ENCODE results near the gene PIM2. TPM values are rescaled to one million over a fixed set of nuclear protein-coding genes. Genes with fewer than 3 reads are reported as not detected.

Gene PIM2
- total and polyA plus RNA-seq, 2 of the 13 experiments (the other 11 are each of a cell fraction or from before 2014, with no cell fraction given) = 14.4 to 15.8 TPM

DNA sequence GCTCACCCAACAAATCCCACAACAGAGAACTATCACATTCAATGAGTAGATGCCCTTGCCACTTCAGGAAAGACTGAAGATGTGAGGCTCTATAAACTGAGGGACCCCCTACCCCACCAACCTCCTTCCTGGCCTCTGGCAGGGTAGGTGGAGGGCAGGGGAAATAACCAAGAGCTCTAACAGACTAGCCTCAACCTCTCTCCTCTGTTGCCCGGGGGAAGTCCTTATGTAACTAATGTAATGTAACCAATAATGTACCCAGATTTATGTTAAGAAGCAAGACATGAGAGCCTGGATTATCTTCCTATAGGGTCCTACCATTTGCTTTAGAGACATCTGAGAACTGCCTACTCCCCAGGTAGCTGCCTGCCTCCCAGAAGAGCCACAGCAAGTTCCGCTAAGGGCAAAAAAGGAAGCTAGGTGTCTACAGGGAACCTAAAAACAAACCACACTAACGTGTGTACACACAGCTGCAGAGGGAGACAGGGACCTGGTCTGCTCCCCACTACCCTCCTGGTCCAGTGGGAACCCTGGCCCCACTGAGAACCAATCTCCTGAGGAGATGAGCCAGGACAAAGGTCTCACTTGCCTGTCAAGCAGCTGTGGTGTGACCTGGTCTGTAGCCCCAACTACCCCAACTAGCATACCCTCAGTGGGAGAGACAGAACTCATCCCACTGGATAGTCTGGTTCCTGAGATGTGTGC, 20.9 kb upstream of the PIM2 start:
- no peaks in the 10 kb centered on the region for H3K27me3 ChIP-seq (ENCODE audit: control insufficient read depth in 1 of 2, insufficient read depth in 2 of 2, low read length in 2 of 2)
- peaks cover 26% of the 10 kb centered on the region for H3K79me2 ChIP-seq (ENCODE audit: insufficient read depth, low read length)
- H3K4me2 ChIP-seq (ENCODE audit: low read depth, low read length) = no peak overlapping the region
- ChIA-PET POLR2A (no interaction called here), CTCF (ENCODE audit: low intra/inter-chr PET ratio, low total read pairs) (no interaction called here)
- no peak overlapping the region for H3K27ac ChIP-seq (ENCODE audit: extremely low read length, insufficient read depth, low read length)
- WGBS (ENCODE audit: low lambda C conversion rate) = no CpG with 5 or more reads among the region's 3 CpGs
- intact Hi-C loops (cut with micrococcal nuclease; ENCODE audit: unreplicated experiment) = no loop called here
- no peak overlapping the region for H3K4me3 ChIP-seq (replicated peaks in 1 of 3; ENCODE audit: insufficient read depth in 1 of 3, low read depth in 2 of 3, low read length in 3 of 3)
- FAIRE-seq (no peak), ATAC-seq (no peak), DNase-seq (ENCODE audit: low spot score) (no peak)
- no peak overlapping the region for H3K9ac ChIP-seq (ENCODE audit: insufficient read depth, low read depth, low read length)
- H3K9me3 ChIP-seq (ENCODE audit: low read length) = no peaks in the 10 kb centered on the region
- peaks cover 29% of the 10 kb centered on the region for H3K4me1 ChIP-seq (ENCODE audit: insufficient read depth, low read length)
- H4K20me1 ChIP-seq (ENCODE audit: insufficient read depth, low read length) = no peaks in the 10 kb centered on the region
- in situ Hi-C loops (cut with HindIII; ENCODE audit: extremely low pct_ligation_motif_present, low pct_unique_long_range_greater_than_20kb) = no loop called here
- no TSS peak for BruUV-seq (replicated peaks)
- H2AFZ ChIP-seq (ENCODE audit: low read length) = no peak overlapping the region
- H3K36me3 ChIP-seq (replicated peaks in 1 of 2; ENCODE audit: control insufficient read depth in 1 of 2, insufficient read depth in 2 of 2, low read length in 2 of 2) = peaks cover 3 to 20% of the 10 kb centered on the region in 2 experiments; a peak in 3 of 5 replicates
- no peak for TF ChIP-seq ZNF746 (CRISPR knock-in tag; IDR thresholded peaks at IDR 0.05)
- no peak for TF ChIP-seq PHF21A (CRISPR knock-in tag; IDR thresholded peaks at IDR 0.05)
- TF ChIP-seq ZBTB1 (CRISPR knock-in tag; IDR thresholded peaks at IDR 0.05; ENCODE audit: borderline replicate concordance) = no peak
- no peak for TF ChIP-seq PAX8 (CRISPR knock-in tag; IDR thresholded peaks at IDR 0.05; ENCODE audit: borderline replicate concordance)
- TF ChIP-seq, protein P1, sequence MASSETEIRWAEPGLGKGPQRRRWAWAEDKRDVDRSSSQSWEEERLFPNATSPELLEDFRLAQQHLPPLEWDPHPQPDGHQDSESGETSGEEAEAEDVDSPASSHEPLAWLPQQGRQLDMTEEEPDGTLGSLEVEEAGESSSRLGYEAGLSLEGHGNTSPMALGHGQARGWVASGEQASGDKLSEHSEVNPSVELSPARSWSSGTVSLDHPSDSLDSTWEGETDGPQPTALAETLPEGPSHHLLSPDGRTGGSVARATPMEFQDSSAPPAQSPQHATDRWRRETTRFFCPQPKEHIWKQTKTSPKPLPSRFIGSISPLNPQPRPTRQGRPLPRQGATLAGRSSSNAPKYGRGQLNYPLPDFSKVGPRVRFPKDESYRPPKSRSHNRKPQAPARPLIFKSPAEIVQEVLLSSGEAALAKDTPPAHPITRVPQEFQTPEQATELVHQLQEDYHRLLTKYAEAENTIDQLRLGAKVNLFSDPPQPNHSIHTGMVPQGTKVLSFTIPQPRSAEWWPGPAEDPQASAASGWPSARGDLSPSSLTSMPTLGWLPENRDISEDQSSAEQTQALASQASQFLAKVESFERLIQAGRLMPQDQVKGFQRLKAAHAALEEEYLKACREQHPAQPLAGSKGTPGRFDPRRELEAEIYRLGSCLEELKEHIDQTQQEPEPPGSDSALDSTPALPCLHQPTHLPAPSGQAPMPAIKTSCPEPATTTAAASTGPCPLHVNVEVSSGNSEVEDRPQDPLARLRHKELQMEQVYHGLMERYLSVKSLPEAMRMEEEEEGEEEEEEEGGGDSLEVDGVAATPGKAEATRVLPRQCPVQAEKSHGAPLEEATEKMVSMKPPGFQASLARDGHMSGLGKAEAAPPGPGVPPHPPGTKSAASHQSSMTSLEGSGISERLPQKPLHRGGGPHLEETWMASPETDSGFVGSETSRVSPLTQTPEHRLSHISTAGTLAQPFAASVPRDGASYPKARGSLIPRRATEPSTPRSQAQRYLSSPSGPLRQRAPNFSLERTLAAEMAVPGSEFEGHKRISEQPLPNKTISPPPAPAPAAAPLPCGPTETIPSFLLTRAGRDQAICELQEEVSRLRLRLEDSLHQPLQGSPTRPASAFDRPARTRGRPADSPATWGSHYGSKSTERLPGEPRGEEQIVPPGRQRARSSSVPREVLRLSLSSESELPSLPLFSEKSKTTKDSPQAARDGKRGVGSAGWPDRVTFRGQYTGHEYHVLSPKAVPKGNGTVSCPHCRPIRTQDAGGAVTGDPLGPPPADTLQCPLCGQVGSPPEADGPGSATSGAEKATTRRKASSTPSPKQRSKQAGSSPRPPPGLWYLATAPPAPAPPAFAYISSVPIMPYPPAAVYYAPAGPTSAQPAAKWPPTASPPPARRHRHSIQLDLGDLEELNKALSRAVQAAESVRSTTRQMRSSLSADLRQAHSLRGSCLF (CRISPR knock-in tag; IDR thresholded peaks at IDR 0.05; ENCODE audit: borderline replicate concordance) = no peak
- no peak for TF ChIP-seq ZSCAN20 (CRISPR knock-in tag; IDR thresholded peaks at IDR 0.05; ENCODE audit: borderline replicate concordance)
- TF ChIP-seq YY1 (IDR thresholded peaks at IDR 0.05; ENCODE audit: insufficient read depth, insufficient replicate concordance, low read depth, low read length) = no peak
- TF ChIP-seq HDAC1 (CRISPR knock-in tag; IDR thresholded peaks at IDR 0.05) = no peak
- TF ChIP-seq HNRNPUL1 (IDR thresholded peaks at IDR 0.05; ENCODE audit: low read depth, low read length) = no peak
- TF ChIP-seq, protein P2, sequence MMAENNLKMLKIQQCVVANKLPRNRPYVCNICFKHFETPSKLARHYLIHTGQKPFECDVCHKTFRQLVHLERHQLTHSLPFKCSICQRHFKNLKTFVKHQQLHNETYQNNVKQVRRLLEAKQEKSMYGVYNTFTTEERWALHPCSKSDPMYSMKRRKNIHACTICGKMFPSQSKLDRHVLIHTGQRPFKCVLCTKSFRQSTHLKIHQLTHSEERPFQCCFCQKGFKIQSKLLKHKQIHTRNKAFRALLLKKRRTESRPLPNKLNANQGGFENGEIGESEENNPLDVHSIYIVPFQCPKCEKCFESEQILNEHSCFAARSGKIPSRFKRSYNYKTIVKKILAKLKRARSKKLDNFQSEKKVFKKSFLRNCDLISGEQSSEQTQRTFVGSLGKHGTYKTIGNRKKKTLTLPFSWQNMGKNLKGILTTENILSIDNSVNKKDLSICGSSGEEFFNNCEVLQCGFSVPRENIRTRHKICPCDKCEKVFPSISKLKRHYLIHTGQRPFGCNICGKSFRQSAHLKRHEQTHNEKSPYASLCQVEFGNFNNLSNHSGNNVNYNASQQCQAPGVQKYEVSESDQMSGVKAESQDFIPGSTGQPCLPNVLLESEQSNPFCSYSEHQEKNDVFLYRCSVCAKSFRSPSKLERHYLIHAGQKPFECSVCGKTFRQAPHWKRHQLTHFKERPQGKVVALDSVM (CRISPR knock-in tag; IDR thresholded peaks at IDR 0.05) = no peak
- TF ChIP-seq RFXANK (CRISPR knock-in tag; IDR thresholded peaks at IDR 0.05) = no peak
- TF ChIP-seq, protein P3, sequence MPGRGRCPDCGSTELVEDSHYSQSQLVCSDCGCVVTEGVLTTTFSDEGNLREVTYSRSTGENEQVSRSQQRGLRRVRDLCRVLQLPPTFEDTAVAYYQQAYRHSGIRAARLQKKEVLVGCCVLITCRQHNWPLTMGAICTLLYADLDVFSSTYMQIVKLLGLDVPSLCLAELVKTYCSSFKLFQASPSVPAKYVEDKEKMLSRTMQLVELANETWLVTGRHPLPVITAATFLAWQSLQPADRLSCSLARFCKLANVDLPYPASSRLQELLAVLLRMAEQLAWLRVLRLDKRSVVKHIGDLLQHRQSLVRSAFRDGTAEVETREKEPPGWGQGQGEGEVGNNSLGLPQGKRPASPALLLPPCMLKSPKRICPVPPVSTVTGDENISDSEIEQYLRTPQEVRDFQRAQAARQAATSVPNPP (CRISPR knock-in tag; IDR thresholded peaks at IDR 0.05) = no peak
- no peak for TF ChIP-seq FOXA1 (IDR thresholded peaks at IDR 0.05)
- no peak for TF ChIP-seq FOXA1 (CRISPR knock-in tag; IDR thresholded peaks at IDR 0.05)
- TF ChIP-seq, protein P4, sequence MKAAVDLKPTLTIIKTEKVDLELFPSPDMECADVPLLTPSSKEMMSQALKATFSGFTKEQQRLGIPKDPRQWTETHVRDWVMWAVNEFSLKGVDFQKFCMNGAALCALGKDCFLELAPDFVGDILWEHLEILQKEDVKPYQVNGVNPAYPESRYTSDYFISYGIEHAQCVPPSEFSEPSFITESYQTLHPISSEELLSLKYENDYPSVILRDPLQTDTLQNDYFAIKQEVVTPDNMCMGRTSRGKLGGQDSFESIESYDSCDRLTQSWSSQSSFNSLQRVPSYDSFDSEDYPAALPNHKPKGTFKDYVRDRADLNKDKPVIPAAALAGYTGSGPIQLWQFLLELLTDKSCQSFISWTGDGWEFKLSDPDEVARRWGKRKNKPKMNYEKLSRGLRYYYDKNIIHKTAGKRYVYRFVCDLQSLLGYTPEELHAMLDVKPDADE (CRISPR knock-in tag; IDR thresholded peaks at IDR 0.05) = no peak

Data from HepG2 (cell line).